HepG2 (cell line): ENCODE data around the gene C9orf40. TPM values are rescaled to one million over a fixed set of nuclear protein-coding genes. Genes with fewer than 3 reads are reported as not detected.

Experiments
- ELK4 ChIP-seq: sonication (generic); formaldehyde crosslinking; IDR thresholded peaks from 2 replicates; pipeline ENCODE4 v1.9.0; 2021; ENCODE audit warnings: missing genetic modification reagents, borderline replicate concordance
- FLYWCH1 ChIP-seq: sonication (generic); formaldehyde crosslinking; IDR thresholded peaks from 2 replicates; pipeline ENCODE4 v1.8.1; 2023; ENCODE audit warnings: mild to moderate bottlenecking, missing genetic modification reagents
- HCFC1 ChIP-seq: fragments of 150-350 bp; IDR thresholded peaks from 2 replicates; pipeline ENCODE4 v1.6.1; 2014; ENCODE audit warnings: low read depth, low read length
- HNF4G ChIP-seq, 2 experiments: sonication (generic) in 1 of 2; formaldehyde crosslinking in 1 of 2; IDR thresholded peaks; 2 replicates each; pipeline versions ENCODE4 v1.4.0 to v1.6.1; 2011 to 2020; ENCODE audit warnings: borderline replicate concordance in 2 of 2, low read depth in 2 of 2, mild to moderate bottlenecking in 2 of 2, low read length in 1 of 2, missing genetic modification reagents in 1 of 2, moderate library complexity in 1 of 2
- MAZ ChIP-seq, 2 experiments: sonication (generic) in 1 of 2; formaldehyde crosslinking in 1 of 2; IDR thresholded peaks; 2 replicates each; pipeline versions ENCODE4 v1.5.0 to v1.6.1; 2012 to 2020; ENCODE audit warnings: low read depth in 2 of 2, mild to moderate bottlenecking in 2 of 2, borderline replicate concordance in 1 of 2, improper control_type of control experiment in 1 of 2, low read length in 1 of 2, missing genetic modification reagents in 1 of 2, moderate library complexity in 1 of 2
- PCBP1 ChIP-seq: fragments of 200-400 bp; formaldehyde crosslinking; IDR thresholded peaks from 2 replicates; pipeline ENCODE4 v1.6.1; 2017; ENCODE audit warnings: mild to moderate bottlenecking, low read depth, low read length, borderline replicate concordance
- RBM39 ChIP-seq: fragments of 200-400 bp; formaldehyde crosslinking; IDR thresholded peaks from one replicate; pipeline ENCODE4 v1.6.1; 2018; ENCODE audit warnings: antibody characterized with exemption, mild to moderate bottlenecking, low read depth, low read length; ENCODE audit not compliant: poor library complexity, severe bottlenecking
- SAFB2 ChIP-seq: sonication (generic); formaldehyde crosslinking; IDR thresholded peaks from 2 replicates; pipeline ENCODE4 v1.5.1; 2020; ENCODE audit warnings: missing genetic modification reagents, low read depth, mild to moderate bottlenecking, borderline replicate concordance
- SALL2 ChIP-seq: sonication (generic); formaldehyde crosslinking; IDR thresholded peaks from 2 replicates; pipeline ENCODE4 v1.8.1; 2023; ENCODE audit warnings: mild to moderate bottlenecking, missing genetic modification reagents, inconsistent platforms
- SIX4 ChIP-seq: sonication (generic); formaldehyde crosslinking; IDR thresholded peaks from 2 replicates; pipeline ENCODE4 v1.4.0; 2020; ENCODE audit warnings: missing genetic modification reagents
- SOX13 ChIP-seq, 3 experiments: fragments of 450-650 bp in 1 of 3; sonication (generic) in 1 of 3; formaldehyde crosslinking in 1 of 3; IDR thresholded peaks in 2 of 3; conservative IDR thresholded peaks in 1 of 3; 2 replicates each; pipeline versions ENCODE4 v1.5.0 to v1.6.1; 2016 to 2020; ENCODE audit warnings: antibody characterized with exemption in 1 of 3, mild to moderate bottlenecking in 1 of 3, missing compliant biosample characterization in 1 of 3, missing genetic modification reagents in 1 of 3, moderate library complexity in 1 of 3
- TBX2 ChIP-seq: sonication (generic); formaldehyde crosslinking; IDR thresholded peaks from 2 replicates; pipeline ENCODE4 v1.5.0; 2020; ENCODE audit warnings: missing genetic modification reagents, mild to moderate bottlenecking, borderline replicate concordance
- TSC22D2 ChIP-seq: sonication (generic); formaldehyde crosslinking; IDR thresholded peaks from 2 replicates; pipeline ENCODE4 v1.5.1; 2020; ENCODE audit warnings: missing genetic modification reagents, mild to moderate bottlenecking, borderline replicate concordance
- ZEB1 ChIP-seq: IDR thresholded peaks from 2 replicates; pipeline ENCODE4 v1.6.1; 2012; ENCODE audit warnings: mild to moderate bottlenecking, low read depth, inconsistent platforms; ENCODE audit not compliant: insufficient replicate concordance
- ZNF138 ChIP-seq: sonication (generic); formaldehyde crosslinking; IDR thresholded peaks from 2 replicates; pipeline ENCODE4 v1.5.0; 2020; ENCODE audit warnings: mild to moderate bottlenecking, low read depth, missing genetic modification reagents
- ZNF205 ChIP-seq: IDR thresholded peaks from 2 replicates; pipeline ENCODE4 v1.6.1; 2018; ENCODE audit warnings: missing biosample characterization, missing genetic modification reagents
- ZNF251 ChIP-seq: sonication (generic); formaldehyde crosslinking; IDR thresholded peaks from 2 replicates; pipeline ENCODE4 v1.9.0; 2021; ENCODE audit warnings: mild to moderate bottlenecking, missing genetic modification reagents
- ZNF543 ChIP-seq: sonication (generic); formaldehyde crosslinking; IDR thresholded peaks from 2 replicates; pipeline ENCODE4 v1.4.0; 2020; ENCODE audit warnings: mild to moderate bottlenecking, missing genetic modification reagents
- ZNF614 ChIP-seq: IDR thresholded peaks from 2 replicates; pipeline ENCODE4 v1.6.1; 2018; ENCODE audit warnings: missing biosample characterization, missing genetic modification reagents, inconsistent platforms, borderline replicate concordance
- ZNF670 ChIP-seq: sonication (generic); formaldehyde crosslinking; IDR thresholded peaks from 2 replicates; pipeline ENCODE4 v1.8.0; 2022; ENCODE audit warnings: mild to moderate bottlenecking, missing genetic modification reagents, borderline replicate concordance
- ZNF691 ChIP-seq: sonication (generic); formaldehyde crosslinking; IDR thresholded peaks from 2 replicates; pipeline ENCODE4 v1.4.0; 2020; ENCODE audit warnings: missing genetic modification reagents, low read depth, mild to moderate bottlenecking, borderline replicate concordance
- ZNF768 ChIP-seq: sonication (generic); formaldehyde crosslinking; IDR thresholded peaks from 2 replicates; pipeline ENCODE4 v1.4.0; 2020; ENCODE audit warnings: missing genetic modification reagents
- ZNF800 ChIP-seq: sonication (generic); formaldehyde crosslinking; IDR thresholded peaks from 2 replicates; pipeline ENCODE4 v1.4.0; 2020; ENCODE audit warnings: missing genetic modification reagents
- polyA plus RNA-seq, 8 experiments: library from polyadenylated mRNA; depleted of rRNA in 3 of 8; stranded (reverse) in 7 of 8; unstranded in 1 of 8; fragments of >200 nt; fragmentation: Illumina TruSeq in 4 of 8; extraction: Trizol in 4 of 8; gene quantifications; 2 replicates each; pipeline versions ENCODE4 v1.2.1 to v1.2.3, GENCODE V29; 2011 to 2016; ENCODE audit warnings: low read depth in 4 of 8, missing spikeins in 1 of 8, mixed read lengths in 1 of 8; ENCODE audit not compliant: insufficient read depth in 1 of 8
- total RNA-seq, 5 experiments: library from RNA; depleted of rRNA; stranded (reverse); fragments of >200 nt; fragmentation: Illumina TruSeq; extraction: Trizol; gene quantifications; 2 replicates each; pipeline ENCODE4 v1.2.3, GENCODE V29; 2016; ENCODE audit warnings: low read depth in 1 of 5

The C9orf40 gene
- total and polyA plus RNA-seq, 2 of the 13 experiments (the other 11 are each of a cell fraction or from before 2014, with no cell fraction given), result 3.0 to 13.5 TPM

- TF ChIP-seq SAFB2 (CRISPR knock-in tag) (peak; percentile 84; the same call in 1 of the 2 replicates), ZNF251 (no peak), MAZ (IDR thresholded peaks at IDR 0.05; ENCODE audit: borderline replicate concordance, low read depth, low read length) (no peak), MAZ (CRISPR knock-in tag; IDR thresholded peaks at IDR 0.05; ENCODE audit: low read depth) (peak; percentile 31; the same call in 1 of the 2 replicates), ZNF205 (CRISPR knock-in tag) (peak; percentile 58), ZNF543 (CRISPR knock-in tag) (peak; percentile 95), ELK4 (CRISPR knock-in tag) (no peak), ZNF614 (CRISPR knock-in tag) (no peak), ZNF138 (CRISPR knock-in tag) (no peak), HNF4G (IDR thresholded peaks at IDR 0.05; ENCODE audit: borderline replicate concordance, low read depth, low read length) (no peak), HNF4G (CRISPR knock-in tag; IDR thresholded peaks at IDR 0.05; ENCODE audit: borderline replicate concordance, low read depth) (0 out of 2 replicates have a peak, but pooled peaks have one; percentile 20), ZEB1 (no peak), SIX4 (CRISPR knock-in tag) (no peak), HCFC1 (no peak; the same call in 1 of the 2 replicates), RBM39 (peak; percentile 52), SOX13 (IDR thresholded peaks at IDR 0.05) (no peak), SOX13 (CRISPR knock-in tag; conservative IDR thresholded peaks at IDR 0.05 in 1 of 2, IDR thresholded peaks at IDR 0.05 in 1 of 2) (0 out of 4 replicates have a peak, but pooled peaks of 1 of the 2 experiments have one; percentile 27), PCBP1 (no peak), SALL2 (CRISPR knock-in tag) (peak; percentile 87), ZNF800 (peak; percentile 17; the same call in 1 of the 2 replicates), ZNF670 (CRISPR knock-in tag) (no peak), ZNF691 (CRISPR knock-in tag) (no peak; the same call in 1 of the 2 replicates), TSC22D2 (CRISPR knock-in tag) (peak; percentile 28; the same call in 1 of the 2 replicates), ZNF768 (CRISPR knock-in tag) (peak; percentile 72; the same call in 1 of the 2 replicates), TBX2 (peak; percentile 70), FLYWCH1 (CRISPR knock-in tag) (no peak)
Measured at GRCh38 chr9:74952201-74953151, at the start of gene C9orf40 (continued).
